DLD1 (cell line): ENCODE data around the gene MAN1B1.

Experiments used
- in situ Hi-C: cut with HindIII; loops from 2 replicates; pipeline ENCODE4 v1.10.0; 2017; ENCODE audit warnings: low sequenced_read_pairs

MAN1B1 gene

DNA sequence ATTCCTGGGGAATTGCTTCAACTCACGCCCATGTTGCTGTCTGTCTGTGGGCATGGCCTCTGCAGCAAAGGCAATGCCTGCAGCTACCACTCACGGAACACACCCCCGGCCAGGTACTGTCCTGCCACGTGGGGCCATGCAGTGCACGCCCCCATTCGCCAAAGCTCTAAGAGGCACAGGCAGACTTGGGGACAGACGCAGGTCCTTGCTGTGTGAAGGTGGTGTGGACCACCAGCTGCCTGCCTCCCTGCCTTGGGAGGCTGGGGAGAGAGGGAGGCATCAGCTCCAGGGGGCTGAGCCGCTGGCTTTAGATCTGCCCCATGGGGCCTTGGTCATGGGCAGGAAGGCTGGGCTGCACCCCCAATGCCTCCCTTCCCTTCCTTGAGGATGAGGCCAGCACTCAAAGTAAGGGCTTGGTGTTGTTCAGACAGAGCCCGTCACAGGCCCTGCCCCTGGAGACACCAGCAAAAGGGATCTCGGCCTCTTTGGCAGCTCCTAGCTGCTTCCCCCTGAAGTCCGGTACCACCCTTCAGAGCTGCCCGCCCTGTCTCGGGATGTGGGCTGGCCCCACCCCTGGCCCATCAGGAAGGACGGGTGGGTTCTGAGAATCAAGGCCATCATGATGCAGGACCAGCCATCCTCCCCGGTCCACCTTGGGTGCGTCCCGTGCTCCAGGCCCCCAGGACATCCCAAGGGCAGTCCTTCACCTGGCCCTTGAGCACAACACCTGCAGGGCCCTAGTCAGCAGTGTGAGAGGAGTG is 54.4 kb downstream of the MAN1B1 start:
- in situ Hi-C loops: no loop called here

DNA sequence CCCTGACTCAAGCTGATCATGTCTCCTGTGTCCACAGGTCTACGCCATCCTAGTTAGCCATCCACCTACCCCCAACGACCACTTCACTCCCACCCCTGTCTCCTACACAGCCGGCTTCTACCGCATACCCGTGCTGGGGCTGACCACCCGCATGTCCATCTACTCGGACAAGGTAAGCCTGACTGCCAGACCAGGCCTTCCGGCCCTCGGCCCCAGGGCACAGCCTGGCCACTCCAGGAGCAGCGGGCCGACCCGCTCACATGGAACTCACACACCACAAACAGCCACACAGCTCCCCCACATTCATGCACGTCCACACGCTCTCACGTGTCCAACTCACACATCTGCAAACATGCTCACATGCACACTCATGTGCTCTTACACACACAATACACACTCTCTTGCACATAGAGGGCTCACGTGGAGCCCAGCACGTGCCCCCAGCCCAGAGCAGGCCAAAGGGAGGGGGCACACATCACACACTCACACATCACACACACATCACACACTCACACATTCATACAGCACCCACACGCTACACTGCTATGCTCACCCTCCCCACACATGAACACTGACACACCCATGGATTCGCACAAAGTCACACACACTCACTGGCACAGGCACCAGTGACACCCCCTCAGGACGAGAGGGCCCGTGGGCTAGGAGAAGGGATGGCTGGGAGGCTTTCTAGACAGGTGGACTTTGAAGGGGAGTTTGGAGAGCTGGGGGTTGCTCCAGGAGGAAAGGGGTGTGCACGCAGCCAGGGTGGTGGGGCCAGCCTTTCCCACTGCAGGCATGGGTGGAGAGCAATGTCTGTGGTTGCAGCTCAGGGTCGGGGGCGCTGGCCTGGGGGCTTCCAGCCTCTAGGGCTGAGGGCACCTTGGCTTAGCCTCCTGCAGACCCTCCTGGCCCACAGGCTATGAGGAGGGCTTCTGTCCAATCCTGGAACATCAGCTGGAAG is 55.5 kb downstream of the MAN1B1 start:
- in situ Hi-C loops: no loop called here

DNA sequence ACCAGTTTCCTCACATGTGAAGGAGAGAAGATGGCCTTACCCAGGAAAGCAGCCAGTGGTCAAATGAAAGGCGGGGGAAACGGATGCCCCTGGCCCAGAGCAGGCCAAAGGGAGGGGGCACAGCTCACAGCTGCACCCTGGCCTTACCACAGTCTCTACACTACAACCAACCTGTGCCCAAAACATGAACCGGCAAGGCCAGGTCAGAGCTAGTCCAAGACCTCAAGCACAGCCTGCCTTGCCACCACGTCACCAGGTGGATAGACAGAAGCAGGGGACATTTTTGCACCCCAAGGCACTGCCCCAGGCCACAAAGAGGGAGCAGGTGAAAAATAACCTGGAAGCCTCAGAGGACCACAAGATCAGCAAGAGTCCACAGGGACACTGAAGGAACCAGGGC is 56.7 kb downstream of the MAN1B1 start:
- in situ Hi-C loops: no loop called here

GRCh38 chr9:137145731-137146526 is 59.1 kb downstream of the MAN1B1 start:
- in situ Hi-C loops: no loop called here

- in situ Hi-C loops: no loop called here
Measured at GRCh38 chr9:137146527-137146918, 59.7 kb downstream of the MAN1B1 start.

GRCh38 chr9:137147091-137147792 is 60.5 kb downstream of the MAN1B1 start:
- in situ Hi-C loops: no loop called here

DNA sequence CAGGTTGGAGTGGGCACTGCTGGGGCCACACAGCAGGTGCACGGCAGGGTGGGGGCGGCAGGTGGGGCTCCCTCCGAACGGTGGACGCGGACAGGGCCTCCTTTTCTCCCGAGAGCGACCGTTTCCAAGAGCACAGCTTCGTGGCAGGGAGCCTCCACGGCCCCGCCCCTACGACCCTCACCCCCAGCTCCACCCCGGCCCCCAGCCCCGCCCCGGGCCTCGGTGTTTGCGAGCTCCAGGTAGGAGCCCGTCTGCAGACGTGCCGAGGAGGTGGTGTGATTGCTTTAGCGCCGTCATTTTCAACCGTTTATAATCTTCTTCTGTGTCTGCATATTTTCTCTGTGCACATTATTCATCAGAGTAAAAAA is 61.0 kb downstream of the MAN1B1 start:
- in situ Hi-C loops: no loop called here

GRCh38 chr9:137148242-137148641 is 61.5 kb downstream of the MAN1B1 start:
- in situ Hi-C loops: no loop called here

DNA sequence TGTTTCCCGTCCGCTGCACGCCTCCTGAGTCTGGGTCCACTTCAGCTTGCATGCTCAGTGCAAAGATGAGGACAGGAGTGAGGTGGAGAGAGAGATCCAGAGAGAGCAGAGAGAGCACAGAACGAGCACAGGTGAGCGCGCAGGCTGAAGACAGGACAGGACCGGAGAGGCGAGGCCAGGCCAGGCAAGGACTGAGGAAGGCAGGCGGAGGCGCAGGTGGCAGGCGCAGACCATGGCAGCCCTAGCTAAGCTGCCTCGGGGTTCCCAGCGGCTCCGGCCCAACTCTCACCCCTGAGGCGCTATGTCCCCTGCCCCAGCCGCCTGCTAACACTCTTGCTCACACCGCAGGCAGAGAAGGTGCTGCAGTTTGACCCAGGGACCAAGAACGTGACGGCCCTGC is 61.9 kb downstream of the MAN1B1 start:
- in situ Hi-C loops: no loop called here

DNA sequence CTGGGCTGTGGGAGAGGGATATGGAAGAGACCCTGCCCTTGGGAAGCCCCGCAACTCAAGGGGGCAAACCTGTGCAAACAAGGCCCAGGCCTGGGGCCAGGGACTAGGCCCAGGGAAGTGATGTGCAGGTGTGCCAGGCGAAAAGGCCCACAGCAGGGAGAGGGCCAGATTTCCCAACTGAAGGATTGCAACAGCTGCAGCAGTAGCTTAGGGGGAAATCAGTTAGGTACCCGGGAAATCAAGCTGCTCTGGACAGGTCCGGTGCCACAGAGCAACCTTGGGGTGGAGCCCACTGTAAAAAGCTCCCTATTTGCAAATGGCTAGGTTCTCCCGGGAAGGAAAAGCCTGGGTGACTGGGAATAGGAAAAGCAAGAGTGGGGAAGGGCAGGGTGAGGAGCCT is 62.6 kb downstream of the MAN1B1 start:
- in situ Hi-C loops: no loop called here

- in situ Hi-C loops: loop anchor here (25.0 kb wide), 1 partner anchor 338 kb away; the partner anchor contains the start of gene RABL6
Measured at GRCh38 chr9:137149942-137150616, 63.3 kb downstream of the MAN1B1 start.

GRCh38 chr9:137150617-137151457 is 64.1 kb downstream of the MAN1B1 start:
- in situ Hi-C loops: loop anchor here (25.0 kb wide), 1 partner anchor 339 kb away; the partner anchor contains the start of gene RABL6

DNA sequence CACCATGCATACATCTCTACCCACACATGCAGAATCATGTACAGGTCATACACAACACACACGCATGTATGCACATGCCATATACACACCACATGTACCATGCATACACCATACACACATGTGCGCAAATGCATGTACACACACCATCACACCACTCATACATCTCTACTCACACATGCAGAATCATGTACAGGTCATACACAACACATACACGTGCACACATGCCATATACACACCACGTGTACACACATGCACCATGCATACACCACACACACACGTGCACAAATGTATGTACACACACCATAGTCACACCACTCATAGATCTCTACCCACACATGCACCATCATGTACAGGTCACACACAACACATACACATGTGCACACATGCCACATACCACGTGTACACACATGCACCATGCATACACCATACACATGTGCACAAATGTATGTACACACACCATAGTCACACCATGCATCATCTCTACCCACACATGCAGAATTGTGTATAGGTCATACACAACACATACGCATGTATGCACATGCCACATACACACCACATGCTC is 66.1 kb downstream of the MAN1B1 start:
- in situ Hi-C loops: loop anchor here (25.0 kb wide), 1 partner anchor 341 kb away; the partner anchor contains the start of gene RABL6

DNA sequence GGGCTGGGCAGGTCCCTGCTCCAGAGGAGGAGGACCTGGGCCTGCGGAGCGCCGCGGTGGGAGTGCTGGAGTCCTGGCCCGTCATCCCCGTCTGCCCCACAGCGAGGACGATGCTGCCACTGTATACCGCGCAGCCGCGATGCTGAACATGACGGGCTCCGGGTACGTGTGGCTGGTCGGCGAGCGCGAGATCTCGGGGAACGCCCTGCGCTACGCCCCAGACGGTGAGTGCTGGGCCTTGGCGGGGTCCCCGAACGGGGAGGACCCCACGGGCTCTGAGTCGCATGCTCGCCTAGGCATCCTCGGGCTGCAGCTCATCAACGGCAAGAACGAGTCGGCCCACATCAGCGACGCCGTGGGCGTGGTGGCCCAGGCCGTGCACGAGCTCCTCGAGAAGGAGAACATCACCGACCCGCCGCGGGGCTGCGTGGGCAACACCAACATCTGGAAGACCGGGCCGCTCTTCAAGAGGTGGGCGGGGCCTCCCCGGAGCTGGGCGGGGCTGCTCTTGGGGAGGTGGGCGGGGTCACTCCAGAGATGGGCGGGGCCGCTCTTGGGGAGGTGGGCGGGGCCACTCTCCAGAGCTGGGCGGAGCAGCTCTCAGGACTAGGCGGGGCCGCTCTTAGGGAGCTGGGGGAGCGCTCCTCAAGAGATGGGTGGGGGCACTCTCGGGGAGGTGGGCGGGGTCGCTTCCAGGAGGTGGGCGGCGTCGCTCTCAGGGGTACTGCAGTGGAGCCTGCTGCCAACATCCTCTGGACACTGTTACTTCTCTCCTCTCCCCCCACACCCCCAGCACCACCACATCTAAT is 70.0 kb downstream of the MAN1B1 start:
- in situ Hi-C loops: loop anchor here (25.0 kb wide), 1 partner anchor 344 kb away; the partner anchor contains the start of gene RABL6

DNA sequence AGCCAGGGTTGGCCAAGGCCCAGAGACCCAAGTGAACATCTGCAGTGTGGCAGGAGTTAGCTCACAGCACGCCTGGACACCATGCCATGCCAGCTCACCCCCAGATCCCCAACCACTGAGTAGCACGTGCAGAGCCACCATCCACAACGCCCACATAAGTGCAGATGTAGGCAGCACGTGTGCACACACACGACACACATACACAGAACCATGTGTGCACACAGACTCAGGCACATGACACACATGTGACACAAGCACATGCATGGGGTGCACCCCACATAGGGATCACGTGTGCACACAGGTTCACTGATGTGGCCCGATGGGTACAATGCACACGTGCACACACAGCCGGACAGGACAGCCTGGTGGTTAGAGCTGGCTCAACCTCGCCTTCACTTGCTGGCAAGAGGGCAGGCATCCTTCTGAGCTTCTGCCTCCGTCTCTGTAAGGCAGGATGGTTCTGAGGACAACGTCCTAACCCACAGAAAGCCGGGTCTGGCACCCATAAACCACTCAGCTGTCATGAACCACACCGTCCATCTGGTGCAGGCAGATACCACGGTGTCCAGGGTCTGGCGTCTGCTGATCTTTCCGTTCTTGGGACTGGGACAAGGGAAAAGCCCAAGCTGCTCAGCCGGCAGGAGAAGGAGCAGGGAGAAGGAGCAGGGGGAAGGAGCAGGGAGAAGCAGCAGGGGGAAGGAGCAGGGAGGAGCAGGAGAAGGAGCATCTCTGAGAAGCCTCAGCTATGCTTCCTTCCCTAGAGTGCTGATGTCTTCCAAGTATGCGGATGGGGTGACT is 71.0 kb downstream of the MAN1B1 start:
- in situ Hi-C loops: loop anchor here (25.0 kb wide), 1 partner anchor 346 kb away; the partner anchor contains the start of gene RABL6

DNA sequence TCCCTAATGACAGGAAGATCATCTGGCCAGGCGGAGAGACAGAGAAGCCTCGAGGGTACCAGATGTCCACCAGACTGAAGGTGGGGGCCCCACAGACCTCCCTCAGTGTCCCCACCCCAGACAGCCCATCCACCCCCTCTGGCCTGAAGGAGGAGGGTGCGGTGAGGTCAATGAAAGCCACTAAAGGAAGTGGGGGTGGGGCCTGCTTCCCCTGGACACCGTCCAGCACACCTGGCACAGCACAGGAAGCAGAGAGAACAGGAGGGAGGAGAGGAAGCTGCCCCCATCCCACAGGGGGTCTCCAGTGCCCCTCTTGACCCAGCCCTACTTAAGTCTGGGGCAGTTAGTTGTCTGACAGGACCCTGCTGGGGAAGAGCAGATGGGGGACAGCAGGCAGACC is 71.8 kb downstream of the MAN1B1 start:
- in situ Hi-C loops: loop anchor here (25.0 kb wide), 1 partner anchor 346 kb away; the partner anchor contains the start of gene RABL6
